DMS79 treated with DMSO at 0.1 percent for 48 hours (cell line): ENCODE measurements around the gene VSIG10L.

Experiments used
- DNase-seq: peaks from one replicate; lab custom pipeline; 2025; lab: John Stamatoyannopoulos, UW

The VSIG10L gene

DNA sequence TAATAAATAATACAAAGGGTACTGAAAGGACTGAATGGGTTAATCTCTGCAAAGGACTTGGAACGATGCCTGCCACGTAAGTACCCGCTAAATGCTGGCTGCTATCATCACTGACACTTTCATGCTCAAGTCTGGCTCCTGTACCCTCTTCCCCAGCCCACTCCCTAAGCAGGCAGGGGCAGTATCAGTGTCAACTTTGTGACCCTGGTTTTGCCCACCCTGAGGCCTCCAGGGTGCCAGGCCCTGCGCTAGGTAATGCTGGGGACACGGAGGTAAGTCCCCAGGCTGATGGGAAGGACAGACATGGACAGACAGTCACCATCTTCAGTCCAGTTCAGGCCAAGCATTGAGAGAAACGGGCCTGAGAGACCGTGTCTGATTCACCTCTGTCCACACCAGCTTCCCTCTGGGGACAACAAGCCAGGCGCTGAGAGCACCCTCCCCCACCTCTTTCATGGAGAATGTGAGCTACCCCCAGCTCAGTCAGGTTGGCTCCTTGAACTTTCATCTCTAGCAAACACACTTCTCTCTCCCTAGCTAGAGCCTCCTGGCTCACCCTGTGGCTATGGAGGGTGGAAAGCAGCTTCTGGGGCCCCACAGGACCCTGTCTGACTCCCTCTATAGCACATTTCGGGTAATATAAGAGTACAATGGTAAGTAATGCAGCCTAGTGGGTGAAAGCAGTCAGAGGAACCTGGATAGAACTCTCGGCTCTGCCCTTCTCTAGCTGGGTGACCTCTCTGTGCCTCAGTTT lies 23.4 kb upstream of the VSIG10L start:
- peak; percentile 9 for DNase-seq

DNA sequence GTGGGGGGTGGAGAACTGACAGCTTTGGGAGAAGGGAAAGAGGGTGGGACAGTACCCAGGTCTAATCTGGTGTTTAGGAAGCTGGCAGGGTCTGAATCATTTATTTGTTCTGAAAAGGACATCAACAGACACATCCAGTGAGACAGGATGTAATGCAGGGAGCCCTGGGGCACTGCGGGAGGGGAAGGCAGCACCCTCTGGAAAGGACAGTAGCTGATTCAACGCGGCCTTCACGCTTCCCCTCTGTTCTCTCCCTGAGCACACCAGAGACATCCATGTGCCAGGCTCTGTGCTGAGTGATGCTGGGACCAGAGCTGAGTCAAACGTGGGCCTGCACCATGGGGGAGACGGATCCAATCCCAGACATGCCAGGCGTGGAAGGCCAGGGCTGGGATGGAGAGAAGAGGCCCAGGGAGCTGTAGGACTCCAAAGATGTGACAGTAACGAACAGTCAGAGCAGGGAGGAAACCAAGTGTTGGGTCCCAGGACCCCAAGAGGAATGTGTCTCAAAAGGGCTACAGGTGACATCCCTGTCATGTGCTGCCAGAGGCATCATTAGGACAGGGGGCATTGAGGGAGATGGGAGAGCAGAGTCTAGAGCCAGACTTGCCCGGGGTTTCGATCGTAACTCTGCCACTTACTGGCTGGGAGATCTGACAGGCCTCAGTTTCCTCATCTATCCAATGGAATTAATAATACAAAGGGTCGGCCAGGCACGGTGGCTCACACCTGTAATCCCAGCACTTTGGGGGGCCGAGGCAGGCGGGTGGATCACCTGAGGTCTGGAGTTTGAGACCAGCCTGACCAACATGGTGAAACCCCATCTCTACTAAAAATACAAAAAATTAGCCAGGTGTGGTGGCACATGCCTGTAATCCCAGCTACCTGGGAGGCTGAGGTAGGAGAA lies 22.5 kb upstream of the VSIG10L start:
- no peak for DNase-seq

DNA sequence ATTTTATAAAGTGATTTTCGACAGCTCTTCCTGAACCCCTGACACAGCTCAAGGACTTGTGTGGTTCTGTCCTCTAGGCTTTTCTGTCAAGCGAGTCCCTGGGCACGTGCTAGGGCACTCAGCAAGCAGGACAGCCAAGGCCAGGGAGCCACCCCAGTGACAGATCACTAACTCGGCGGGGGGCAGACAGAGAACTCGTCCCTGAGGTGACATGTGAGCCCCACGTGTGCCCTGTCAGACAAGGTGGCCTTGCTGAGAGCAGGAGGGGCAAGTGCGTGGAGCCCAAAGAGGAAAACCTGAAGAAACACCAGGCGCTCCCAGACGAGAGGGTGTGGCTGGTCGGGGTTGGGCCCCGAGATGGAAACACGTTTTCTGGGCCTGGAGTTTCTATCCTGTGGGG lies 19.3 kb upstream of the VSIG10L start:
- DNase-seq, result no peak

DNA sequence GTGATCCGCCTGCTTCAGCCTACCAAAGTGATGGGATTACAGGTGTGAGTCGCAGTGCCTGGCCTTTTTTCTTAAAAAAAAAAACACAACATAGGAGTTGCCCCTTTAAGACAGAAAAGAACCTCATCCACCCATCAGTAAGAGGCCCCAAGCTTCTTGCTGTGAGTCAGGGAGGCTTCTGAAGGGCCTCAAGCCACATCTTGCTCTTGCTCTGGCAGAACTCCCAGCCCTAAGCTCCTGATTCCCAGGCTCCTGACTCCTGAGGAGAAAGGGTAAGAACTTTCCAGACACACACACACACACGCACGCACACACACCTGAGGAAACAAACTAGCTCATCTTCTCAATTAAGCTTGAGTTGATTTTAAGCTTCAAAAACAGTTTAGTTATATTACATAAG lies 17.4 kb upstream of the VSIG10L start:
- no peak for DNase-seq

DNA sequence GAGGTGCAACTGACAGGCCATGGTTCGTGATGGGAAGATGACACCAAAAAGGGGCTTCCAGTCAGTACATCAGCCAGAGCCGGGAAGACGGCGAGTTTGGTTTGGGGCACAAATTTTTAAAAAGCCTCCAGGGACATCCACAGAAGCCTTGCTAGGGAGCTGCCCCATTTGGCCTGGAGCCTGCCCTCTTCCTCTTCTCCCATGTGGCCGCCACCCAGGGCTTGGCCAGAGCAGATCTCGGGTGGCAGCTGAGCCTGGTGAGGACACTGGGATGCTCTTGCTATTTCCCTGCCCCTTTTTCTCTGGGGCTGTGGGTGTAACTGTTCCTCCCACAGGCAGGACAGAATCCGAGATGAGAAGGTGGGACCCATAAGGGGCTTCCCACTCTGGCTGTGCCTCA lies 16.0 kb upstream of the VSIG10L start:
- DNase-seq, result no peak

DNA sequence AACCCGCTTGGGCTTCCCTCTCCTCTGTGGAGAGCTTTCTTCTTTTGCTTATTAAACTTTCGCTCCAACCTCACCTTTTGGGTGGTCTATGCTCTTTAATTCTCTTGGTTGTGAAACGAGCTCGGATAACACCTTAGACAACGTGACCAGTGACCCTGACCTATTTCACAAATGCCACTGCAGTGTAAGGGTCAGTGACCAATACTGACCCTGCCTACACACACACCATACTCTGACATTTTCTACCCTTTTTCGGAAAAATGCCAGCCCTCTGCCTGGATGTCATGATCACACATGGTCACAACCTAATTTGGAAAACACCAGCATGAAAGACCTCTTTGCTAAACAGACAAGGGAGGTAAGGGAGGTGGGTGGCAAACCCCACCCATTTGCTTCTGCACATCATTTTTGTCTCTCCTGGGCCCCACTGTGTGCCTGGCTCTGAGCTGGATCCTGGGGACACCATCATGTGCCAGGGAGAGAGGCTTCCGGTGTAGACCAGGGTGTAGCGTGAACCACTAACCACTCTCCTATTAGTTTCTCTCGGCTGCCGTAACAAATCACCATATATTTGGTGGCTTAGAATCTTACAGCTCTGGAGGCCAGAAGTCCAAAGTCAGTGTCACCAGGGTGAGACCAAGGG lies 14.3 kb upstream of the VSIG10L start:
- no peak for DNase-seq

DNA sequence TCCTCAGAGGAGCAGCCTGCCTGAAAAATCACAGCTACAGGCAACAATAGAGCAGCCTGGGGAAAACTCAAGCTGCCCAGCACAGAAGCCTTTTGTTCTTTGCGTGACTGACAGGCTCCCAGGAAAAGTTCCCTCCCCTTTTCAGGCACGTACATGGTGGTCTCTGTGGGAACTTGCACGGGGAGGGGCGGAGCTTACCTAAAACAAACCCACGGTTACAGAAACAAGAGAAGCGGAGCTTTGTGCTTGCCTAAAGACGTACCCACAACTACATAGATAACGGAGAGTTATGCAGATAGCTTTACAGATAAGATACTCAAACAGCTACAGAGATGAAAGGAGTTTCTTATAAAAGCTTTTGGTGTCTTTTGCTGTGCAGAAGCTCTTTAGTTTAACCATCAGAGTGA lies 12.8 kb upstream of the VSIG10L start:
- DNase-seq, result no peak

DNA sequence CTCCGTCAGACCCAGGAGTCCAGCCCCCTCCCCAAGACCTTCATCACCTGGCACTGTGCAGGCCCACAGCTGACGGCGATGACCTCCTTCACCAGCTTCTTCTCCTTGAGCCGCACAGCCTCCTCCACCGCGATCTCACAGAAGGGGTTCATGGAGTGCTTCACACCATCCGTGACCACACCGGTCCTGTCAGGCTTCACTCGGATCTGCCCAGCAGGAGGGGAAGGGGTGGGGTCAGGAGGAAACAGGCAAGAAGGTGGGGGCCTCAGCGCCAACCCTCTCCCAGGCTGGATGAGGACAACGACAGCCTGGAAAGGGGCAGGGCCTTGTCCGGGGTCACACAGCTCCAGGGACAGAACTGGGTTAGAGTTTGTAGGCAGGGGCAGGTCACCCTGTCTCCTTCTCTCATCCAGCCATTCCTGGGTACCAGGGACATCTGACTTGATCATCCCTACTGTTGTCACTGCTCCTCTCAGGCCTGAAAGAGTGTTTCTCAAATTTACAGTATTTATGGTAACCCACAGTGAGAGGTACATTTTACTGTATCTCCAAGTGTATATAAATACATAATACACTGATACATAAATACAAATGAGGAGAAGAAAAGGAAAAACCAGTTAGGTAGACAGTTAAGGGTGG lies 12.3 kb upstream of the VSIG10L start:
- no peak for DNase-seq

DNA sequence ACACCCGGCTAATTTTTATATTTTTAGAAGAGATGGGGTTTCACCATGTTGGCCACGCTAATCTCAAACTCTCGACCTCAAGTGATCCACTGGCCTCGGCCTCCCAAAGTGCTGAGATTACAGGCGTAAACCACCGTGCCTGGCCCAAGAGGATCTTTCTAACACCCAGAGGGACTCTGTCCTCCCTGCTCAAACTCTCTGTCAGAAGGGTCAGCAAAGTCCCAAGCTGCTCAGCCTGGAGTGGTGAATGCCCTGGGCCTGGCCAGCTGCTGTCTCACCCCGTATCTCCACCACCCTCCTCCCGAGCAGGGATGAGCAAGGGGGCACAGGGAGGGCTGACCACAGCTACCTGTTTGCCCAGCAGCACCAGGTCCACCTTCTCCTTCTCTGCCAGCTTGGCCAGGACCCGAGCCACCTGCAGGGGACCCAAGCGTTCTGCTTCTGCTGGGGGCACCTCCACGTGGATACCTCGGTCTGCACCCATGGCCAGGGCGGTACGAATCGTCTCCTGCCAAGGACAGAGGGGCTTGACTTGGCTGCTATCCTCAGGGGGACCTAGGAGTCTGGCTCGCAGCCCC lies 10.9 kb upstream of the VSIG10L start:
- DNase-seq, result no peak

DNA sequence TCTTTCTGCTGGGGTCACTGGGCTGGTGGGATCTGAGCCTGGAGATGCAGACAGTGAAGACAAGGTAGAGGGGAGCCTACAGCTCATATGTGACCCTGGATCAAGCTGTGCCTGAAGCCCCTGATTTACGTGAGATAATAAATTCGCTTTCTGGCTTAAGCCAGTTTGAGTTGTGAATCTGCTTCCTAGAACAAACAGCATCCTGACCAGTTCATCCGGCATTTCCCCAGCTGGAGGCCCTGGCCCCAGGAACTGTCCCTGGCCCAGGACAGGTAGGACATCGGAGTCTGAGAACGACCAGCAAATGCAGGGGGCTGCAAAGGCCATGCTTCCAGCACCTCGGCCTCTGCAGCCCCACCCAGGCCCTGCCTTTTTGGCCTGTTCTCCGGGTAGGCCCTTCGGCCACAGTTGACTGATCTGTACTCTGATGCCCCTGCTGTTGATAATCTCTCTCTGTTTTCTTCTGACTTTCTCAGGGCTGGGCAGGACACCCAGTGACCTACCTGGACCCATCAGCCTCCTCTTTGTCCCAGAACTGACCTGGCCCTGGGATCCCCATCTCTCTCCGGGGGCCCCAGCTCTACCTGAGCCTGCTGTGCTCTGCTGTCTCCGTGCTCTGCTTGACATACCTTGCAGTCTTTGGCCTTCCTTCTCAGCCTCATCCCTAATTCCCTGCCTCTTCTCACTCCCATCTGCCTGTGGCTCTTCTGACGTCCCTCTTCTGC lies 9.5 kb upstream of the VSIG10L start:
- no peak for DNase-seq

DNA sequence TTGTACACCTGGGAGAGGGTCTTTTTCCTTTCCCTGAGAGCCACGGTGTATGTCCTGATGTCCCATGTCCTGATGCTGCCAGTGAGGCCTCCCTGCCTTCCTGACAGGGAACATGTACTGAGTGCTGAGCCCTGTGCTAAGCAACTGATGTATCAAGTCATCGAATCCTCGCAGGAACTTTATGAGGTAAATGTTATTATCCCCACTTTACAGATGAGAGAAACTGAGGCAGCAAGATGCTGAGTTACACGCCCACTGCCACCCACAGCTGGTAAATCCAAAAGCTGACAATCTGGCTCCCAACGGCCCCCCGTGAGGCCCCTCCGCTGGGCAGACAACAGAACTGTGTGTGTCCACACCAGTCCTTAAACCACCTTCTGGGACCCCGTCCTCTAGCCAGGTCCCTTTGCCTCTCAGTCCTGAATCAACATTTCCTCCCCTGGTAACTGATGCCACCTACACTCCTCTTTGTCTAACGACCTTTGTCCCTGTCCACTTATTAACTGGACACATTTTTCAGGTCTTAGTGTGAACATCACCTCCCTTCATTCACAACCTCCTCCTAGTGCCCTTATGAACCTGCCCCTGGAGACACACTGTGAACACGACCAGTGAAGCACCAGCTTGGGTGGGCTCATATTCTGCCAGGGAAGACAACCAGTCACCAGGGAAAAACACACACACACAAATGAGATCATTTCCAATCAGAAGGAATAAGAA lies 5.4 kb upstream of the VSIG10L start:
- no peak for DNase-seq

DNA sequence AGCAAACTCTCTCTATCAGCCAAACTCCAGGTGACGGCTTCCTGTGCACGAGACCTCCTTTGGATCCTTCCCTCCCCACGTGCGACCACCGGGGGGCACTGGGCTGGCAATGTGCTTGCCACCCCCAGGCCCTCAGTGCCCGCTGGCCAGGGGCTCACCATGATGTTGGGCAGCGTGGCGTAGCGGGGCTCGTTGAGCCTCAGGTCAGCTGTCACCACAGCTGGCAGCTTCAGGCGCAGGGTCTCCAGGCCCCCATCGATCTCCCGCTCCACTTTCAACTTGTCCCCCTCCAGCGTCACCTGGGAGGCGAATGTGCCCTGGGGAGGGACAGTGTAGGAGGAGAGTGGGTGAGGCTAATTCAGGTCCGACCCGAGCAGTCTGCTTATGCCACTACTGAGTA lies 4.8 kb upstream of the VSIG10L start:
- DNase-seq, result no peak

DNA sequence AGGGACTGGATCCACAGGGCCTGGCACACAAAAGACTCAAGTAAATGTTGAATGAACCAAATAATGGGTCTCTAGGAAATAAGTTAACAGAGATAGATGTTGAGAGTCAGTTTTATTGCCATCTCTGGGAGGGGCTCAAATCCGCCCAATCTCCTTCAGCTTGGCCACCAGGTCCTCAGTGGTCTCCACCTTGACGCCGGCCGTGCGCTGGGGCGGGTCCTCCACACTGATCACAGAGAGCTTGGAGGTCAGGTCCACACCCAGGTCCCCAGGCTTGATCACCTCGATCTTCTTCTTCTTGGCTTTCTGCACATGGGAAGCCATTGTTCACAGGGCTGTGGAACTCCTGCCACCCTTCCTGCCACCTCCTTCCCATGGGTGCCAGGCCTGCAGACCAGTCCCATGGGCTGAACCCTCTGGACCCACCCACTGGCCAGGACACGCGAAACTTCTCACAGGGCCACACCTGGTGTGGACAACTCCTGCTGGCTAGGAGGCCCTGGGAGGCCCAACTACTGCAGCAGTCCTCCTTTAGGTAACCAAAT lies 3.2 kb upstream of the VSIG10L start:
- DNase-seq, result no peak

DNA sequence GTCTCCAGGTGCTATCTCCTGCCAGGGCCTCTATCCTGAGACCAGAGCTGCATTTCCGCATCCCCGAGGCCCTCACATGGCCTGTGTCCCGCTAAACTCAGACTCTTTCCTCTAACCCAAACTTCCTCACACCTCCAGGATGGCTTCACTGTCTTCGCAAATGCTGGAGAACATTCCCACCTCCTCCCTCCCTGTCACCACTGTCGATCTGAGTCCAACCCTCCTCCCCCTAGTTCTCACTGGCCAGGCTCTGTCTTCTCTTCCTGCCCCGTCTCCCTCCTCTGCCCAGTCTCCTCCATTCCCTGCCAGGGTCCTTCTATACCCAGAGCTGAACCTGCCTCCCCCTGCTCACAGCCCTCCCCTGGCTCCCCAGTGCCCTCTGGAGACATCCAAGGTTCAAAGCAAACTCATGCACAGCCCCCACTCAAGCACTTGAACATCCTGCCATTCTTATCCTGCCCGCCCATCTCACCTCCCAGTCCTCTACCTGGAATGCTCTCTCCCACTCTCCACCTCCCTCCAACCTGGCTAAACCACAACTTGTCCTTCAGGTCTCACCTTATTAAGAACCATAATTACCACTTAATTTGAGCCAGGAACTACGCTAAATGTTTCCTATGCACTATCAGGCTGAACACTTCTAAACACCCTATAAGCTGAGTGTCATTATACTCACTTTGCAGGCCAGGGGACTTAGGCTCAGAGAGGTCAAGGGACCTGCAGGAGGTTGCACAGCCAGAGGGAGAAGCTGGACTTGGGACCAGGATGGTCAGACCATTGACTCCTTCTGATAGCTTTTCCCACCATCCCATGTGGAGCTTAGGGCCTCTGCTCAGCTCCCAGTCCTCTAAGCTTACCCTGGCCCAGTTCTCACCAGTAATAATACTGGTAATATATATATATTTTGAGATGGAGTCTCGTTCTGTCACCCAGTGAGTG lies 961 bp upstream of the VSIG10L start:
- DNase-seq, result no peak

DNA sequence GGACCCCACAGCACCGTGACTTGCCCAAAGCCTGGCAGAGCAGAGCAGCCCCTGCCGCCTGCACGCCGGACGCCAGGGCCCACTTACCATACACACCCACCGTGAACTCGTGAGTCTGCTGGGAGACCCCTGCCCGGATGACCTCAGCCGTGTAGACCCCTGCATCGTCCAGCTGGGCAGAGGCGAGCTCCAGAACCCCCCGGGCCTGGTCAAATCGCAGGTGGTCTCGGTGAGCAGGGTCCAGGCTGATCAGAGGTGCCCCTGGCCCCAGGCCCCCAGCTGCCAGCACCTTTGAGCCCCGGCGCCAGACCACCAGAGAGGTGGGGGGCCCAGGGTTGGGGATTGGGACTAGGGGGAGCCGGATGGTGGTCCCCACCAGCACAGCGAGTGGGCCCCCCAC lies 873 bp downstream of the VSIG10L start:
- no peak for DNase-seq

DNA sequence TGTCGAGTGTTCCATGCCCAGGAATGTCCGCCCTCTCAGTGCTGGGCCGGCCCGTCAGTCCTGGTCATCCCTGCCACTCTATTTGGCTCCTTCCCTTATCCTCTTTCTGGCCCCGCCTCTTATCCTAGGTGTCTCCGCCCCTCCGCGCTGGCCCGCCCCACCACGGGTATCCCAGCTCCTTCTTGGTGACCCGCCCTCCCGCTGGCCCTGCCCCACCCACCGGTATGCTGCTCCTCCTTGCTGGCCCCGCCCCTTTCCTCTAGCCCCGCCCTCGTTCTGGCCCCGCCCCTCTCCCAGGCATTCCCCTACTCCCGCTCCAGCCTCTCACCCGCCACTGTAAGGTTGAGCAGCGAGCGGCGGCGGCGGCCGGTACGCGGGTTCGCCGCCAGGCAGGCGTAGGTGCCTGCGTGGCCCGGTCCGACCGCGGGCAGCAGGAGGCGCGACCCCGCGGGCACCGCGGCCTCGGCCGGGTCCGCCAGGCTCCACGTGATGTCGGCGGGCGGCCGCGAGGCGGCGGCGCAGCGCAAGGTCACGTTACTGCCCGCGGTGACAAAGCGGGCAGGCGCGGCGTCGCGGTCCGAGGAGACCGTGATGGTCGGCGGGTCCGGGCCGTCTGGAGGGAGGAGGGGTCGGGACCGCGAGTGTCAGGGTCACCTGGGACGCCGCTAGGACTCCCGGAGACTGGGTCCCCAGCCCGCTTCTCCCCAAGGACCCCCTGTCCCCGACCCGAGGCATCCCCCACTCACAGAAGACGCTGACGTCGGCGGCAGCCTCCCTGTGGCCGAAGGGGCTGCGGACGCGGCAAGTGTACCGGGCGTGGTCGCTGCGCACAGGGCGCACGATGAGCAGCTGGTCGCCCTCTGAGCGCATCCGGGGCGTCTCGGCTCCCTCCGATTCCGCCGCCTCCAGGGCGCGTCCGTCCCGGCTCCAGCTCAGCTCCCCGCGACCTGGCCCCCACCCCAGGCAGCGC lies 2.0 kb downstream of the VSIG10L start:
- peak; percentile 78 for DNase-seq

DNA sequence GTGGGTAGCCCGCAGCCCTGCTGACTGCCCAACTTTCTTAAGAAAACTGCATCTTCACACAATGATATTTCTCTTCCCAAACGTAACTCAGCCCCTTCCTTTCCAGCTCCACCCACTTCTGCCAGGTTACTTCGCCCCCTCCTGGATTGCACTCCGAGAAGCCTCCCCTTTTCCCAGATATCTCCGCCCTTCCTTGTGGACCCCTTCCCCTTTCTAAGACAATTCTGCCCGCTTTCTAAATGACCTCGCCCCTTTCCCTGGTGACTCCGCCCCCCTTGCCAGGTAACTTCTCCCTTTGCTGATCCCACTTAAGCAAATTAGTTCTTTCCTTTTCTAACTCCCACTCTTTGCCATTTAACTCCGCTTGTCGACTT lies 2.6 kb downstream of the VSIG10L start:
- DNase-seq, result no peak
